ENCODE measurements around the gene LMOD2.

The LMOD2 gene

DNA sequence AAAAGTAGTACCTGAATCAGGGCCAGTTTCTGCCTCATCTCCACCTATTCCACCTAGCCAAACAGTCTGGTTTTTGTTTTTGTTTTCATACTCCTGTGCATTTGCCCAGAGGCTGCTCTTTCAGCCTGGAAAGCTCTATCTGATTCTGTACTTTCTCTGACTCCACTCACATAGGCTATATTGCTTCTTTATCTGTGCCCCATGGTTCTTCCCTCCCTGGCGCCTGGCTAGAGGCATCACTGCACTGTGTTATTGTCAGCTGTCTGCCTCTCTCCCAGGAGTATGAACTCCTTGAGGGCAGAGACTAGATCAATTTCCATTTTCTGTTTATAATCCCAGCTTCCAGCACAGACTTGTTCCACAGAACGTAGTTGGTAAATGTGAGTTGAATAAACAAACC lies 5.1 kb upstream of the LMOD2 start:
- H3K4me3 ChIP-seq (ENCODE audit: low read length), result no peak overlapping the region
- TF ChIP-seq, protein P1, sequence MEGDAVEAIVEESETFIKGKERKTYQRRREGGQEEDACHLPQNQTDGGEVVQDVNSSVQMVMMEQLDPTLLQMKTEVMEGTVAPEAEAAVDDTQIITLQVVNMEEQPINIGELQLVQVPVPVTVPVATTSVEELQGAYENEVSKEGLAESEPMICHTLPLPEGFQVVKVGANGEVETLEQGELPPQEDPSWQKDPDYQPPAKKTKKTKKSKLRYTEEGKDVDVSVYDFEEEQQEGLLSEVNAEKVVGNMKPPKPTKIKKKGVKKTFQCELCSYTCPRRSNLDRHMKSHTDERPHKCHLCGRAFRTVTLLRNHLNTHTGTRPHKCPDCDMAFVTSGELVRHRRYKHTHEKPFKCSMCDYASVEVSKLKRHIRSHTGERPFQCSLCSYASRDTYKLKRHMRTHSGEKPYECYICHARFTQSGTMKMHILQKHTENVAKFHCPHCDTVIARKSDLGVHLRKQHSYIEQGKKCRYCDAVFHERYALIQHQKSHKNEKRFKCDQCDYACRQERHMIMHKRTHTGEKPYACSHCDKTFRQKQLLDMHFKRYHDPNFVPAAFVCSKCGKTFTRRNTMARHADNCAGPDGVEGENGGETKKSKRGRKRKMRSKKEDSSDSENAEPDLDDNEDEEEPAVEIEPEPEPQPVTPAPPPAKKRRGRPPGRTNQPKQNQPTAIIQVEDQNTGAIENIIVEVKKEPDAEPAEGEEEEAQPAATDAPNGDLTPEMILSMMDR (conservative IDR thresholded peaks at IDR 0.05; ENCODE audit: low read length), result no peak

GRCh38 chr7:123652406-123652805 lies 3.3 kb upstream of the LMOD2 start:
- no peak overlapping the region for H3K4me3 ChIP-seq (ENCODE audit: low read length)
- TF ChIP-seq, protein P1 (conservative IDR thresholded peaks at IDR 0.05; ENCODE audit: low read length), result no peak
- DNase-seq (ENCODE audit: low read depth), result no peak

More for the DNA sequence above, 5.1 kb upstream of the LMOD2 start:
- DNase-seq (ENCODE audit: low read depth), result no peak

GRCh38 chr7:123653162-123653561 lies 2.5 kb upstream of the LMOD2 start:
- TF ChIP-seq, protein P1 (conservative IDR thresholded peaks at IDR 0.05; ENCODE audit: low read length), result no peak
- no peak overlapping the region for H3K4me3 ChIP-seq (ENCODE audit: low read length)
- DNase-seq (ENCODE audit: low read depth), result no peak

GRCh38 chr7:123656544-123657303 lies 1.1 kb downstream of the LMOD2 start:
- H3K4me3 ChIP-seq (ENCODE audit: low read length), result no peak overlapping the region
- TF ChIP-seq, protein P1 (conservative IDR thresholded peaks at IDR 0.05; ENCODE audit: low read length), result no peak
- DNase-seq (ENCODE audit: low read depth), result no peak

DNA sequence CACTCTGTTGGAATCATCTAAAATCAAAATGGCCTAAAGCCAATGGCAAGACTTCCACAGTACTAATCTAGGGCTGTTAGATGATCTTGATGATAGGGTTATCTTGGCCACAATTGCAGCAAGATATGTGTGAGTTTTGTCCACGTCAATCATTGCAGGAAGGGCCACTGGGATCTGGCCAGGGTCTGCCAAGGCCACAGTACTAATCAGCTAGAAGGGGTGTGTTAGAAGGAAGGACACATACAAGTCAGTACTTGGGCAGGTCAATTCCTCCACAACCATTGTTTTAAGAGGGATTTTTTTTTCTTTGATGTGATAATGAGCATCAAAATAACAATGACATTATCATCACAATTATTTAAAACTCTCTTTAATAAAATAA lies 1.6 kb downstream of the LMOD2 start:
- no peak overlapping the region for H3K4me3 ChIP-seq (ENCODE audit: low read length)
- DNase-seq (ENCODE audit: low read depth), result no peak
- TF ChIP-seq, protein P1 (conservative IDR thresholded peaks at IDR 0.05; ENCODE audit: low read length), result no peak

GRCh38 chr7:123658023-123658422 lies 2.4 kb downstream of the LMOD2 start:
- TF ChIP-seq, protein P1 (conservative IDR thresholded peaks at IDR 0.05; ENCODE audit: low read length), result no peak
- no peak for DNase-seq (ENCODE audit: low read depth)

More at GRCh38 chr7:123658023-123658422, 2.4 kb downstream of the LMOD2 start:
- H3K4me3 ChIP-seq (ENCODE audit: low read length), result no peak overlapping the region
